DND-41 (cell line): ENCODE results near the gene HSPBAP1.

Experiments
- EZH2 ChIP-seq: IDR thresholded peaks from 3 replicates; pipeline ENCODE4 v1.6.1; 2012; ENCODE audit warnings: borderline replicate concordance, low read depth, mild to moderate bottlenecking, moderate library complexity, low read length, inconsistent platforms; ENCODE audit not compliant: severe bottlenecking
- TF ChIP-seq, protein P1 (sequence below): IDR thresholded peaks from 2 replicates; pipeline ENCODE4 v1.5.1; 2012; ENCODE audit warnings: borderline replicate concordance, low read length, moderate library complexity, mild to moderate bottlenecking; ENCODE audit not compliant: poor library complexity, severe bottlenecking; ENCODE audit errors: extremely low read depth

DNA sequence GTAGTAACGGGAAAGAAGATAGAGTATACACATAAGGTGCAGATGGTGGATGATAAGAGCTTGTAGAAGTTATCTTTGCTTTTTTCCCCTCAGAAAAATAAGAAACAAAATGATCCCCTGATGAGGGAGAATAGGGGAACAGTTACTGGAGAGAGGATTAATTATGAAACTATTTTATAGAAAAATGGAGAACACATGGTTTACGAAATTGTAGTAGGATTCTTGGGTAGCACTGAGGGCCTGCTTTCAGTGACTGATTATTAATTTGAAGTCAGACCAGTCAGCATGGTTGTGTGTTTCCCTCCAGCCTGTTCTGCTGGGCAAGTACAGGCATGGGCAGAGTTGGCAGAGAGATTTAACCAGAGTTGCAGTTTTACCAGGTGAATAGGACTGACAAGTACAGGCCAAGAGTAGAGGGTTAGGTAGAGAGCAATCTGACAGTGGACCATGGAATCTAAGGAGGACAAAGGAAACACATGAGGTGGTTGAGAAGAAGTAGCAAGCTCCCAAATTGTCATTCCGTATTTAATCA lies 7.1 kb upstream of the HSPBAP1 start:
- TF ChIP-seq EZH2 = no peak
- TF ChIP-seq, protein P1, sequence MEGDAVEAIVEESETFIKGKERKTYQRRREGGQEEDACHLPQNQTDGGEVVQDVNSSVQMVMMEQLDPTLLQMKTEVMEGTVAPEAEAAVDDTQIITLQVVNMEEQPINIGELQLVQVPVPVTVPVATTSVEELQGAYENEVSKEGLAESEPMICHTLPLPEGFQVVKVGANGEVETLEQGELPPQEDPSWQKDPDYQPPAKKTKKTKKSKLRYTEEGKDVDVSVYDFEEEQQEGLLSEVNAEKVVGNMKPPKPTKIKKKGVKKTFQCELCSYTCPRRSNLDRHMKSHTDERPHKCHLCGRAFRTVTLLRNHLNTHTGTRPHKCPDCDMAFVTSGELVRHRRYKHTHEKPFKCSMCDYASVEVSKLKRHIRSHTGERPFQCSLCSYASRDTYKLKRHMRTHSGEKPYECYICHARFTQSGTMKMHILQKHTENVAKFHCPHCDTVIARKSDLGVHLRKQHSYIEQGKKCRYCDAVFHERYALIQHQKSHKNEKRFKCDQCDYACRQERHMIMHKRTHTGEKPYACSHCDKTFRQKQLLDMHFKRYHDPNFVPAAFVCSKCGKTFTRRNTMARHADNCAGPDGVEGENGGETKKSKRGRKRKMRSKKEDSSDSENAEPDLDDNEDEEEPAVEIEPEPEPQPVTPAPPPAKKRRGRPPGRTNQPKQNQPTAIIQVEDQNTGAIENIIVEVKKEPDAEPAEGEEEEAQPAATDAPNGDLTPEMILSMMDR = no peak
